ENCODE measurements around the gene JOSD2.
"Not testable (repeated sequence)": the region's sequence is repeated elsewhere in the genome, so short reads cannot be mapped to it uniquely, and the experiment has no call there.

JOSD2 gene

GRCh38 chr19:50475736-50476223, 35.2 kb downstream of the JOSD2 start:
- Histone ChIP-seq H3K4me3 (ENCODE audit: low read length) (peak overlapping the region; percentile 85; the same call in 1 of the 2 replicates), H3K9ac (ENCODE audit: low read length) (no peak overlapping the region), H3K36me3 (replicated peaks; ENCODE audit: insufficient read depth, low read length) (no peaks in the 10 kb centered on the region), H3K27ac (ENCODE audit: low read length) (no peak overlapping the region), H3K27me3 (replicated peaks; ENCODE audit: insufficient read depth, low read length) (peaks cover 10% of the 10 kb centered on the region; the same call in 1 of the 2 replicates), H3K4me1 (ENCODE audit: low read length) (no peaks in the 10 kb centered on the region), H4K20me1 (ENCODE audit: insufficient read depth, low read length) (peaks cover 3% of the 10 kb centered on the region; the same call in 1 of the 2 replicates), H3F3A (ENCODE audit: insufficient read depth, low read length) (peaks cover 5% of the 10 kb centered on the region; the same call in 1 of the 2 replicates), H3K4me2 (ENCODE audit: low read depth, low read length) (0 out of 2 replicates have a peak overlapping the region, but pooled peaks have one; percentile 35), H3K79me2 (ENCODE audit: low read length) (peaks cover 31% of the 10 kb centered on the region), H2AFZ (ENCODE audit: low read length) (peak overlapping the region; percentile 40; the same call in 1 of the 2 replicates), H3K9me2 (replicated peaks; ENCODE audit: insufficient read depth, low read length) (no peaks in the 10 kb centered on the region), H3K9me3 (replicated peaks; ENCODE audit: insufficient read depth, low read length) (no peaks in the 10 kb centered on the region)
- DNase-seq: no peak
- TF ChIP-seq EZH2 (optimal IDR thresholded peaks at IDR 0.05; ENCODE audit: low read depth, low read length): no peak
- TF ChIP-seq, protein P1, sequence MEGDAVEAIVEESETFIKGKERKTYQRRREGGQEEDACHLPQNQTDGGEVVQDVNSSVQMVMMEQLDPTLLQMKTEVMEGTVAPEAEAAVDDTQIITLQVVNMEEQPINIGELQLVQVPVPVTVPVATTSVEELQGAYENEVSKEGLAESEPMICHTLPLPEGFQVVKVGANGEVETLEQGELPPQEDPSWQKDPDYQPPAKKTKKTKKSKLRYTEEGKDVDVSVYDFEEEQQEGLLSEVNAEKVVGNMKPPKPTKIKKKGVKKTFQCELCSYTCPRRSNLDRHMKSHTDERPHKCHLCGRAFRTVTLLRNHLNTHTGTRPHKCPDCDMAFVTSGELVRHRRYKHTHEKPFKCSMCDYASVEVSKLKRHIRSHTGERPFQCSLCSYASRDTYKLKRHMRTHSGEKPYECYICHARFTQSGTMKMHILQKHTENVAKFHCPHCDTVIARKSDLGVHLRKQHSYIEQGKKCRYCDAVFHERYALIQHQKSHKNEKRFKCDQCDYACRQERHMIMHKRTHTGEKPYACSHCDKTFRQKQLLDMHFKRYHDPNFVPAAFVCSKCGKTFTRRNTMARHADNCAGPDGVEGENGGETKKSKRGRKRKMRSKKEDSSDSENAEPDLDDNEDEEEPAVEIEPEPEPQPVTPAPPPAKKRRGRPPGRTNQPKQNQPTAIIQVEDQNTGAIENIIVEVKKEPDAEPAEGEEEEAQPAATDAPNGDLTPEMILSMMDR (IDR thresholded peaks at IDR 0.05; ENCODE audit: low read length): no peak
- TF ChIP-seq EZH2phosphoT487 (IDR thresholded peaks at IDR 0.05; ENCODE audit: low read length): no peak

GRCh38 chr19:50475101-50475568, 35.9 kb downstream of the JOSD2 start:
- Histone ChIP-seq H3K9me3 (replicated peaks; ENCODE audit: insufficient read depth, low read length) (no peaks in the 10 kb centered on the region), H3K9me2 (replicated peaks; ENCODE audit: insufficient read depth, low read length) (no peaks in the 10 kb centered on the region), H3K27me3 (replicated peaks; ENCODE audit: insufficient read depth, low read length) (peaks cover 10% of the 10 kb centered on the region; the same call in 1 of the 2 replicates), H3K79me2 (ENCODE audit: low read length) (peaks cover 31% of the 10 kb centered on the region), H3K4me1 (ENCODE audit: low read length) (no peaks in the 10 kb centered on the region), H3K9ac (ENCODE audit: low read length) (no peak overlapping the region), H3K36me3 (replicated peaks; ENCODE audit: insufficient read depth, low read length) (no peaks in the 10 kb centered on the region), H3K4me3 (ENCODE audit: low read length) (no peak overlapping the region), H4K20me1 (ENCODE audit: insufficient read depth, low read length) (peaks cover 3% of the 10 kb centered on the region; the same call in 1 of the 2 replicates), H3K4me2 (ENCODE audit: low read depth, low read length) (no peak overlapping the region), H3K27ac (ENCODE audit: low read length) (no peak overlapping the region), H3F3A (ENCODE audit: insufficient read depth, low read length) (peaks cover 5% of the 10 kb centered on the region; the same call in 1 of the 2 replicates), H2AFZ (ENCODE audit: low read length) (no peak overlapping the region)
- TF ChIP-seq, protein P1 (IDR thresholded peaks at IDR 0.05; ENCODE audit: low read length): no peak
- TF ChIP-seq EZH2 (optimal IDR thresholded peaks at IDR 0.05; ENCODE audit: low read depth, low read length): no peak
- TF ChIP-seq EZH2phosphoT487 (IDR thresholded peaks at IDR 0.05; ENCODE audit: low read length): no peak
- DNase-seq: no peak

DNA sequence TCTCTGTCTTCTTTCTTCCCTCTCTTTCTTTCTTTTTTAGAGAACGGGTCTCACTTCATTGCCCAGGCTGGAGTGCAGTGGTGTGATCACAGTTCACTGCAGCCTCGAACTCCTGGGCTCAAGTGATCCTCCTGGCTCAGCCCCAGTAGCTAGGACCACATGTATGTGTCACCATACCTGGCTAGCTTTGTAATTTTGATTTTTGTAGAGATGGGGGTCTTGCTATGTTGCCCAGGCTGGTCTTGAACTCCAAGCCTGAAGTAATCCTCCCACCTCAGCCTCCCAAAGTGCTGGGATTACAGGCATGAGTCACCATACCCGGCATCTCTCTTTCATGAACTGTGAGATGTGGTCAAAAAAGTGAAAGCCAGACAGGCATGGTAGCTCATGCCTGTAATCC, 37.7 kb downstream of the JOSD2 start:
- not testable (repeated sequence) for H3K9me2 ChIP-seq (replicated peaks; ENCODE audit: insufficient read depth, low read length); DNase-seq; H3K4me3 ChIP-seq (ENCODE audit: low read length); H3F3A ChIP-seq (ENCODE audit: insufficient read depth, low read length); H3K36me3 ChIP-seq (replicated peaks; ENCODE audit: insufficient read depth, low read length); H3K27ac ChIP-seq (ENCODE audit: low read length); H3K4me1 ChIP-seq (ENCODE audit: low read length); H4K20me1 ChIP-seq (ENCODE audit: insufficient read depth, low read length); H3K4me2 ChIP-seq (ENCODE audit: low read depth, low read length); H3K9ac ChIP-seq (ENCODE audit: low read length); H2AFZ ChIP-seq (ENCODE audit: low read length); H3K9me3 ChIP-seq (replicated peaks; ENCODE audit: insufficient read depth, low read length)
- Histone ChIP-seq H3K27me3 (replicated peaks; ENCODE audit: insufficient read depth, low read length) (peaks cover 27% of the 10 kb centered on the region), H3K79me2 (ENCODE audit: low read length) (peaks cover 18% of the 10 kb centered on the region)

- Histone ChIP-seq H3K4me2 (ENCODE audit: low read depth, low read length) (no peak overlapping the region), H3K36me3 (replicated peaks; ENCODE audit: insufficient read depth, low read length) (no peaks in the 10 kb centered on the region), H3K27ac (ENCODE audit: low read length) (no peak overlapping the region), H3K9me2 (replicated peaks; ENCODE audit: insufficient read depth, low read length) (no peaks in the 10 kb centered on the region), H3K27me3 (replicated peaks; ENCODE audit: insufficient read depth, low read length) (peaks cover 70% of the 10 kb centered on the region), H3K79me2 (ENCODE audit: low read length) (no peaks in the 10 kb centered on the region), H3K9ac (ENCODE audit: low read length) (no peak overlapping the region), H3K4me3 (ENCODE audit: low read length) (no peak overlapping the region), H4K20me1 (ENCODE audit: insufficient read depth, low read length) (no peaks in the 10 kb centered on the region), H2AFZ (ENCODE audit: low read length) (no peak overlapping the region), H3K9me3 (replicated peaks; ENCODE audit: insufficient read depth, low read length) (no peaks in the 10 kb centered on the region), H3K4me1 (ENCODE audit: low read length) (no peaks in the 10 kb centered on the region), H3F3A (ENCODE audit: insufficient read depth, low read length) (no peaks in the 10 kb centered on the region)
- DNase-seq: no peak
- TF ChIP-seq, protein P1 (IDR thresholded peaks at IDR 0.05; ENCODE audit: low read length): no peak
- no peak for TF ChIP-seq EZH2 (optimal IDR thresholded peaks at IDR 0.05; ENCODE audit: low read depth, low read length)
- TF ChIP-seq EZH2phosphoT487 (IDR thresholded peaks at IDR 0.05; ENCODE audit: low read length): no peak
Observed at GRCh38 chr19:50468818-50469217, 42.2 kb downstream of the JOSD2 start.
